ENCODE results near the gene ROBO1.

- no peak for TF ChIP-seq CTCF (IDR thresholded peaks at IDR 0.05)
- TF ChIP-seq EZH2 (IDR thresholded peaks at IDR 0.05): no peak
These were observed 791.6 kb downstream of the ROBO1 start for GRCh38 chr3:78976200-78976599.
